ENCODE results near the gene RNU5B-1.

RNU5B-1 gene

DNA sequence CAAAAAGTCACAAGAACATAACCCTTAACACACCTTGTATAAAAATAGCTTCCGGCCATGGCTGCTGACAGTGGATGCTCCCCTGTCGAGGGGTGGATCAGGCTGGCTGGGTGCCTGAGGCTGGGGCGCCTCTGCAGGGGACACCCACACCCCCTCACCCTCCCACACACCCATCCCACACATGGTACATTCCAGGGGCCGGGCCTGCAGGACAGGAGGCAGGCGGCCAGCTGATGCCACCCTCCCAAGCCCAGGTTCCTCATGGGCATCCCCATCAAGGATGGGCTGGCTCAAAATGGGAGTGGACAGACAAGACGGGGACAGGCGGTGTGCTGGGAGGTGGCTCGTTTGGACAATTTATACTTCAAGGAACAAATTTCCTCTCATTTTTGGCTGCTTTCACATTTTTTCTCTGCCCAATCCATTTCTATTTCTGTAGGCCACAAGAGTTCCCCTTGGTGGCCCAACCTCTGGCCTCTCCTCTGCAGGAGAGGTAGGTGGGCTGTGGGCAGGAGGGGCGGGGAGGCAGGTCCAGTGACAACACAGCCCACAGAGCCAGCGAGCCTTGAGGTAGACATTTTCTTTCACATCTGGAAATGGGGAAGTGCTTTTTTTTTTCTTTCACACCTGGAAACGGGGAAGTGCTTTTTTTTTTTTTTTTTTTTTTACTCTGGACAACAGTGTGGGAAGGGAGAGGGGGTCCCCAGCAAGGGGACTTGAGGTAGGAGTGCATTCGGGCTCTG is 23.3 kb downstream of the RNU5B-1 start:
- TF ChIP-seq CTCF (IDR thresholded peaks at IDR 0.05; ENCODE audit: low read depth, low read length, missing control alignments) = no peak
- no peak overlapping the region for H3K4me3 ChIP-seq (ENCODE audit: low read depth, low read length)
- no peak for DNase-seq (ENCODE audit: low read depth)

DNA sequence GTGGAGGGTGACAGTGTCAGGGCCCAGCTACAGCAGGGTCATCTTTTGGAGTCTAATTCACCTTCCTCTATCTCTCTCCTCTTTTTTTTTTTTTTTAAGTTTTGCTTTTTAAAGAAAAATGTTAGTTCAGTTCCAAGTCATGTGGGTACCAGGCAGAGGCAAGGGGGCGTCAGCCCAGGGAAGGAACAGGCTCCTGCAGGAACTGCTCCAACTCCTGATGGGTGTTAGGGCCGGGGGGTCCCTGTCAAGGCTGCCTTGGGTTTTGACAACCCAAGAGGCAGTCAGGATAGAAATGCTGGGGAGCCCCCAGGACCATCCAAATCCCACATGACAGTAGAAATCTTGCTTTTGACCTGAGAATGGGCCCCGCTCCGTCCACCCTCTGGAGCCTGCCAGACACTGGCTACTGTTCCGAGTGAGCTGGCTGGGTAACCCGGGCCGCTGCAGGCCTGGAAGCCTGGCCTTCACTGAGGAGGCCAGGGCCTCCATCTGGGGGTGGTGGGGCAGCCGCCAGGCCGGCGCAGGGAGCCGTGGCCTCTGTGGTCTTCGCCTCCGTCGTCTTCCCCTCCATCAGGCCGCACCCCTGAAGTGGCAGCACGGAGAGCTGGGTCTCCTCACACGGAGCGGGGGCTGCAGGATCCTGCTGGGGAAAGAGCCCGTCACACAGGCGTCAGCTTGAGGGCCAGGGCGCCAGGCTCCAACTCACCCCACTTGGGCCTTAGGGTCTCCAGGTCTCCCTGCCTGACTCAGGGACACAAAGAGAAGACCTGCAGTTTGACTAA is 24.2 kb downstream of the RNU5B-1 start:
- no peak for TF ChIP-seq CTCF (IDR thresholded peaks at IDR 0.05; ENCODE audit: low read depth, low read length, missing control alignments)
- H3K4me3 ChIP-seq (ENCODE audit: low read depth, low read length) = no peak overlapping the region
- no peak for DNase-seq (ENCODE audit: low read depth)

DNA sequence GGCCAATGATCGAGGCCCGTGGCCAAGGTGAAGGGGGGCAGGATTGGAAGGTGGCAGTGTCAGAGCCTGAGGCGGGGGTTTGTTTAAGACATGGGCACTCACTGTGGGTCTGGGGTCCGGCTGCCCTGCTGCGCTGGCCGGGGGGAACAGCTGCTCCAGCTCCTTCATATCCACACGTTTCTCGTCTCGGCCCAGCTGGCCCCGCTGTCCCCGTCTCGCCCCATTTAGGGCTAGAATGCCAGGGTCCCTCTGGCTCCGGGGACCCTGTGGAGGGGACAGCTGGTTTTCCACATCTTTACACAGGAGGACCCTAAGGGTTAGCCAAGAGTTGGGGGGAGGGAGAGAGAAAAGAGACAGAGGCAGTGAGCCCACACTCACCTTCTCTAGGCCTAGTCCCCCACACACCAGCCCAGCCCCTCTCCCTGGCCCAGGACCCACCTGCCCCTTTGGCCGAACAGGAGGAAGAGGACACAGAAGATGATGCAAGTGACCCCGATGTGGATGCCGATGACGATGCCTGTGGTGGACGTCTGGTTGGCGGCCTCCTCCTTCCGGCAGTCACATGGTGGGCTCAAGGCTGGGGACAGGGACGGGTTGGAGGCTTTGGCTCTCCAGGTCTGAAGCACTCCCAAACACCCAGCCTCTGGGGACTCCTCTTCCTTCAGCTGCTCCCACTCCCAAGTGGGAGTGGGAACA is 25.0 kb downstream of the RNU5B-1 start:
- no peak for TF ChIP-seq CTCF (IDR thresholded peaks at IDR 0.05; ENCODE audit: low read depth, low read length, missing control alignments)
- H3K4me3 ChIP-seq (ENCODE audit: low read depth, low read length) = no peak overlapping the region
- DNase-seq (ENCODE audit: low read depth) = no peak

DNA sequence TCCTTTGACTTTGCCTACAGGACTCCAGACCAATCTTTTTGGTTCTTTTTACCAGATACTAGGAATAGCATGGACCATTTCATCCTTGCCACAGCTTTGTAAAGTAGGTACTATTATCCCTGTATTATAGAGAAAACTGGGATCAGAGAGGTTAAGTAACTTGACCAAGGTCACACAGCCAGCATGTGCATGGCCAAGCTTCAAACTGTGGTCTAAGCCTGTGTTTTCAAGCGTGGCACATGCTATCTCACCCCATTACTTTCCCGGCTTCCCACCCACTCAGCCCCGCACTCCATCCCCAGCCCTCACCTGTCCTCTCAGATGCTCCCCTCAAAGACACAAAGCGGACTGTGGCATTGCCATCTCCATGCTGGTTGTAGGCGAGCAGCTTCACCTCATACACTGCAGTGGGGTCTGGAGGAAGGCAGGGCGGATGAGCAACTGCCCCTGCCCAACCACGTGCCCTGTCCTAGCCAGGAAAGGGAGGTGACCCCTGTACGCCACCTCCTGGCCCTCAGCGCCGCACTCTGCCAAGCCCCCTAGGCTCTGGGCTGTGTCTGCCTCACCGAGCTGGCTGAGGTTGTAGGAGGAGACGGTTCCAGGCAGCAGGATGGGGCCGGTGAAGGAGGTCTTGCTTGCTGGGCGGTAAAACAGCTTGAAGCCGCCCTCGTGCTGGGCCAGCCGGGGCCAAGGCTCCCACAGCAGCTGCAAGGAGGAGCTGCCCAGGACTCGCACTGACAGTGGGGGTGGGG is 25.7 kb downstream of the RNU5B-1 start:
- no peak for TF ChIP-seq CTCF (IDR thresholded peaks at IDR 0.05; ENCODE audit: low read depth, low read length, missing control alignments)
- H3K4me3 ChIP-seq (ENCODE audit: low read depth, low read length) = no peak overlapping the region
- DNase-seq (ENCODE audit: low read depth) = no peak

- H3K4me3 ChIP-seq (ENCODE audit: low read depth, low read length) = no peak overlapping the region
- TF ChIP-seq CTCF (IDR thresholded peaks at IDR 0.05; ENCODE audit: low read depth, low read length, missing control alignments) = no peak
- no peak for DNase-seq (ENCODE audit: low read depth)
Measured at GRCh38 chr15:65330934-65331645, 26.6 kb downstream of the RNU5B-1 start.

DNA sequence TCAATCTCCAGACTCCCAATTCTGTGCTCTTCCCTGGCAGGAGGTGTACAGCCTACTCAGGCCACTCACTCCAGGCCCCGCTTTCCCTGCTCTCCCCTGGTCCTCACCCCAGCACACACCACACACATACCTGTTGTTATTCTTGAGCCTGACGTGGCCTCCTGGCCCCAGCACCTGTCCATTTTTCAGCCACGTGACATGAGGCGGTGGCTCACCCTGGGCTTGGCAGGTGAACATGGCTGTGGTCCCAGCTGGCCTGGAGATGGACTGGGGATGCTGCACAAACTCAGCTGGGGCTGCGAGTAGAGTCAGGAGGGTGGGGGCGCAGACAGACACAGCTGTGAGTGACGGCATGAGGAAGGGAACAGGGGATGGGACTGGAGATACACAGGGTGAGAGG is 27.3 kb downstream of the RNU5B-1 start:
- no peak for TF ChIP-seq CTCF (IDR thresholded peaks at IDR 0.05; ENCODE audit: low read depth, low read length, missing control alignments)
- no peak for DNase-seq (ENCODE audit: low read depth)
- H3K4me3 ChIP-seq (ENCODE audit: low read depth, low read length) = no peak overlapping the region

Measured in GM12864 (cell line).